ENCODE results near the gene RBM46.

RBM46 gene

GRCh38 chr4:154877110-154877760 is 96.2 kb downstream of the RBM46 start:
- H3K4me3 ChIP-seq (ENCODE audit: insufficient read depth, low read depth, low read length, poor library complexity, severe bottlenecking): no peak overlapping the region
- no peak for DNase-seq
- no peaks in the 10 kb centered on the region for H3K9me3 ChIP-seq (ENCODE audit: control insufficient read depth, low read length)
- H3K27ac ChIP-seq (ENCODE audit: insufficient read depth, low read length, poor library complexity, severe bottlenecking): no peak overlapping the region
- H3K4me1 ChIP-seq (ENCODE audit: control insufficient read depth, insufficient read depth, low read length, poor library complexity, severe bottlenecking): no peaks in the 10 kb centered on the region
- H3K27me3 ChIP-seq (replicated peaks; ENCODE audit: control insufficient read depth, insufficient read depth, low read length, poor library complexity, severe bottlenecking): no peaks in the 10 kb centered on the region
- no peaks in the 10 kb centered on the region for H3K36me3 ChIP-seq (ENCODE audit: control insufficient read depth, insufficient read depth, low read length)

Data from effector memory CD4-positive, alpha-beta T cell (primary cell).